Large intestine (tissue), 1 donor: ENCODE data around the gene LAMB1. TPM values are rescaled to one million over a fixed set of nuclear protein-coding genes. Genes with fewer than 3 reads are reported as not detected.

Source experiments
- polyA plus RNA-seq: library from polyadenylated mRNA; unstranded; fragments of 120-200 nt; gene quantifications from one replicate; pipeline ENCODE4 v1.2.1, GENCODE V29; 2013

LAMB1 gene
- polyA plus RNA-seq, 1 donor, result 271 TPM

Other genes with a start within 250 kb of the LAMB1 start
- gene SLC26A3, start 199.9 kb downstream of the LAMB1 start, polyA plus RNA-seq, result 176 TPM
- gene DLD, start 112.0 kb downstream of the LAMB1 start, polyA plus RNA-seq, result 100 TPM
- 0.42 TPM for gene LAMB4, start 127.2 kb upstream of the LAMB1 start, polyA plus RNA-seq